Hepatocyte (in vitro differentiated cells): ENCODE measurements around the gene SH3BP4.

Experiments
- EZH2 ChIP-seq: fragments of 200-600 bp; sonication (generic); IDR thresholded peaks from 2 replicates; pipeline ENCODE4 v1.6.1; 2016; ENCODE audit warnings: antibody characterized with exemption, mild to moderate bottlenecking, borderline replicate concordance
- EZH2phosphoT487 ChIP-seq: fragments of 200-600 bp; sonication (generic); IDR thresholded peaks from one replicate; pipeline ENCODE4 v1.6.1; 2018; ENCODE audit warnings: antibody characterized with exemption, mild to moderate bottlenecking, low read depth, moderate library complexity; ENCODE audit not compliant: unreplicated experiment, severe bottlenecking
- TF ChIP-seq, protein P1 (sequence below): fragments of 200-600 bp; sonication (generic); IDR thresholded peaks from 2 replicates; pipeline ENCODE4 v1.5.1; 2016; ENCODE audit warnings: antibody characterized with exemption, mild to moderate bottlenecking; ENCODE audit not compliant: poor library complexity

DNA sequence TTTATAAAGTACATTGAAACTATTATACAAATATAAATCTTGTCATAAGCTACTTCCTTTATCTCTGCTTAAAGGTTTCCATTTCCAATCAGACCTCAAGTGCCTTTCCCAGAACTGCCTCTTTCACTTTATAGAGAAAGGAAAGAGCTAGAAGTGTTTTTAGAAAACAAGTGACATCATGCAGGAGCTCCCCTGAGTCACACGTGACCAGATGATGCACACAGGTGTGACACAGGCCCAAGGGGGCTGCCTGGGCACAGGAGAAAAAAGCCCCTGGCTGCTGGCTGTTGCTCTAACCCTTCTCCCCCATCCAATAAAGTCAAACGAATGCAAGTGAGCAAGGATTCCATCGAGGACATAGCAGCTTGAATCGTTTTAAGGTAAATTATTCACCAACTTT lies 21.4 kb upstream of the SH3BP4 start:
- TF ChIP-seq, protein P1, sequence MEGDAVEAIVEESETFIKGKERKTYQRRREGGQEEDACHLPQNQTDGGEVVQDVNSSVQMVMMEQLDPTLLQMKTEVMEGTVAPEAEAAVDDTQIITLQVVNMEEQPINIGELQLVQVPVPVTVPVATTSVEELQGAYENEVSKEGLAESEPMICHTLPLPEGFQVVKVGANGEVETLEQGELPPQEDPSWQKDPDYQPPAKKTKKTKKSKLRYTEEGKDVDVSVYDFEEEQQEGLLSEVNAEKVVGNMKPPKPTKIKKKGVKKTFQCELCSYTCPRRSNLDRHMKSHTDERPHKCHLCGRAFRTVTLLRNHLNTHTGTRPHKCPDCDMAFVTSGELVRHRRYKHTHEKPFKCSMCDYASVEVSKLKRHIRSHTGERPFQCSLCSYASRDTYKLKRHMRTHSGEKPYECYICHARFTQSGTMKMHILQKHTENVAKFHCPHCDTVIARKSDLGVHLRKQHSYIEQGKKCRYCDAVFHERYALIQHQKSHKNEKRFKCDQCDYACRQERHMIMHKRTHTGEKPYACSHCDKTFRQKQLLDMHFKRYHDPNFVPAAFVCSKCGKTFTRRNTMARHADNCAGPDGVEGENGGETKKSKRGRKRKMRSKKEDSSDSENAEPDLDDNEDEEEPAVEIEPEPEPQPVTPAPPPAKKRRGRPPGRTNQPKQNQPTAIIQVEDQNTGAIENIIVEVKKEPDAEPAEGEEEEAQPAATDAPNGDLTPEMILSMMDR = no peak
- TF ChIP-seq EZH2 (no peak), EZH2phosphoT487 (no peak)
